IMR-90 (cell line): Measurements from ENCODE around the gene ROCK2. TPM values are rescaled to one million over a fixed set of nuclear protein-coding genes. Genes with fewer than 3 reads are reported as not detected.

Experiments used
- ATAC-seq: fragments of 200-7000 bp; cut with Tn5 transposase; 2 replicates; pipeline ENCODE4 v1.9.1; 2020; ENCODE audit warnings: low read depth, mild to moderate bottlenecking, moderate library complexity
- BruUV-seq: library from RNA; stranded (reverse); fragments of 400-500 nt; replicated peaks from 2 replicates; lab custom pipeline; 2021; lab: Mats Ljungman, UMichigan
- CTCF ChIA-PET: fragments of 300-600 bp; formaldehyde crosslinking; extraction: SDS; loops from one replicate; lab custom pipeline; 2021; ENCODE audit warnings: antibody characterized with exemption; lab: Yijun Ruan, JAX
- POLR2A ChIA-PET: fragments of 300-600 bp; sonication (Branson Sonifier 250); formaldehyde crosslinking; loops from one replicate; lab custom pipeline; 2022; ENCODE audit warnings: antibody characterized with exemption; ENCODE audit not compliant: unreplicated experiment; lab: Charles Lee
- DNase-seq: peaks from one replicate; pipeline ENCODE4 v3.0.0; 2013
- H2AFZ ChIP-seq: replicated peaks from 2 replicates; pipeline ENCODE3; 2013; ENCODE audit warnings: low read length, mild to moderate bottlenecking; ENCODE audit not compliant: poor library complexity
- H2AK5ac ChIP-seq: 2 replicates; pipeline ENCODE4 v1.6.1; 2013; ENCODE audit warnings: low read depth, low read length, inconsistent platforms
- H2AK9ac ChIP-seq: replicated peaks from 2 replicates; pipeline ENCODE3; 2013; ENCODE audit warnings: mild to moderate bottlenecking, low read depth, low read length, moderate library complexity; ENCODE audit not compliant: poor library complexity
- H2BK120ac ChIP-seq: 2 replicates; pipeline ENCODE4 v1.6.1; 2013; ENCODE audit warnings: low read depth, low read length, inconsistent platforms
- H2BK15ac ChIP-seq: 3 replicates; pipeline ENCODE4 v1.6.1; 2013; ENCODE audit warnings: low read depth, low read length, inconsistent platforms
- H2BK20ac ChIP-seq: 2 replicates; pipeline ENCODE4 v1.6.1; 2013; ENCODE audit warnings: low read depth, mild to moderate bottlenecking, inconsistent platforms, low read length, moderate library complexity
- H2BK5ac ChIP-seq: 2 replicates; pipeline ENCODE4 v1.6.1; 2013; ENCODE audit warnings: mild to moderate bottlenecking, low read depth, low read length, inconsistent platforms; ENCODE audit not compliant: poor library complexity, severe bottlenecking
- H3K14ac ChIP-seq: replicated peaks from 2 replicates; pipeline ENCODE4 v1.6.1; 2013; ENCODE audit warnings: low read depth, low read length, inconsistent platforms
- H3K18ac ChIP-seq: 2 replicates; pipeline ENCODE4 v1.6.1; 2013; ENCODE audit warnings: low read depth, low read length, control low read depth
- H3K23ac ChIP-seq: 2 replicates; pipeline ENCODE4 v1.6.1; 2013; ENCODE audit warnings: low read depth, low read length, inconsistent platforms
- H3K27ac ChIP-seq: 2 replicates; pipeline ENCODE4 v1.5.1; 2013; ENCODE audit warnings: mild to moderate bottlenecking, control low read depth, low read length; ENCODE audit not compliant: insufficient read depth
- H3K27me3 ChIP-seq: 2 replicates; pipeline ENCODE4 v1.6.1; 2013; ENCODE audit warnings: low read length; ENCODE audit not compliant: control insufficient read depth, insufficient read depth
- H3K36me3 ChIP-seq: 2 replicates; pipeline ENCODE4 v1.6.1; 2013; ENCODE audit warnings: low read length, mixed read lengths; ENCODE audit not compliant: control insufficient read depth, insufficient read depth
- H3K4ac ChIP-seq: 2 replicates; pipeline ENCODE4 v1.6.1; 2013; ENCODE audit warnings: low read depth, low read length, inconsistent platforms
- H3K4me1 ChIP-seq: 2 replicates; pipeline ENCODE4 v1.6.1; 2013; ENCODE audit warnings: low read length, mixed read lengths; ENCODE audit not compliant: control insufficient read depth, insufficient read depth
- H3K4me2 ChIP-seq: 2 replicates; pipeline ENCODE4 v1.6.1; 2013; ENCODE audit warnings: low read depth, mild to moderate bottlenecking, control low read depth, low read length, moderate library complexity
- H3K4me3 ChIP-seq: 2 replicates; pipeline ENCODE4 v1.5.1; 2013; ENCODE audit warnings: low read depth, mild to moderate bottlenecking, control low read depth, low read length, moderate library complexity; ENCODE audit not compliant: insufficient read depth
- H3K56ac ChIP-seq: 2 replicates; pipeline ENCODE4 v1.6.1; 2013; ENCODE audit warnings: low read length, inconsistent platforms; ENCODE audit not compliant: insufficient read depth; ENCODE audit errors: extremely low read depth
- H3K79me1 ChIP-seq, 2 experiments: 2 replicates each; pipeline ENCODE4 v1.6.1; 2013; ENCODE audit warnings: low read length in 2 of 2, inconsistent platforms in 1 of 2, low read depth in 1 of 2
- H3K9ac ChIP-seq: 2 replicates; pipeline ENCODE4 v1.6.1; 2013; ENCODE audit warnings: low read depth, low read length, control low read depth
- H3K9me1 ChIP-seq: 2 replicates; pipeline ENCODE4 v1.6.1; 2013; ENCODE audit warnings: low read length, inconsistent platforms; ENCODE audit not compliant: insufficient read depth
- H3K9me3 ChIP-seq: 2 replicates; pipeline ENCODE4 v1.6.1; 2013; ENCODE audit warnings: low read length; ENCODE audit not compliant: control insufficient read depth, insufficient read depth
- H4K20me1 ChIP-seq: 2 replicates; pipeline ENCODE4 v1.6.1; 2013; ENCODE audit warnings: low read length, inconsistent platforms; ENCODE audit not compliant: insufficient read depth
- H4K5ac ChIP-seq: 2 replicates; pipeline ENCODE4 v1.6.1; 2013; ENCODE audit warnings: mild to moderate bottlenecking, low read depth, low read length, control low read depth
- H4K8ac ChIP-seq, 2 experiments: 2 replicates each; pipeline ENCODE4 v1.6.1; 2013; ENCODE audit warnings: low read depth in 2 of 2, low read length in 2 of 2, control low read depth in 1 of 2, inconsistent platforms in 1 of 2
- H4K91ac ChIP-seq: 2 replicates; pipeline ENCODE4 v1.6.1; 2013; ENCODE audit warnings: low read depth, low read length, inconsistent platforms; ENCODE audit not compliant: insufficient read depth
- MAFK ChIP-seq: IDR thresholded peaks from 2 replicates; pipeline ENCODE4 v1.6.1; 2012; ENCODE audit warnings: low read depth, low read length, improper control_type of control experiment
- MAZ ChIP-seq: IDR thresholded peaks from 2 replicates; pipeline ENCODE4 v1.6.1; 2012; ENCODE audit warnings: low read depth, mild to moderate bottlenecking, low read length, improper control_type of control experiment, moderate library complexity, borderline replicate concordance
- MXI1 ChIP-seq: IDR thresholded peaks from 2 replicates; pipeline ENCODE4 v1.6.1; 2012; ENCODE audit warnings: low read depth, mild to moderate bottlenecking, low read length, moderate library complexity, borderline replicate concordance
- WGBS, 2 experiments: methylation state at CpG; one replicate each; pipeline versions ENCODE4 v1.1.5 to v1.1.7; 2013; ENCODE audit warnings: missing lambda C conversion rate in 2 of 2; ENCODE audit not compliant: insufficient read length in 1 of 2; ENCODE audit errors: extremely low coverage in 2 of 2; 5-methylcytosine and 5-hydroxymethylcytosine counted together
- dilution Hi-C: fragments of 300-500 bp; cut with HindIII; formaldehyde crosslinking; loops from one replicate; pipeline ENCODE4 v1.14.3; 2018; ENCODE audit warnings: low sequenced_read_pairs; ENCODE audit not compliant: unreplicated experiment
- in situ Hi-C: fragments of 300-500 bp; cut with MboI; formaldehyde crosslinking; loops from 3 replicates; pipeline ENCODE4 v1.14.3; 2019; ENCODE audit warnings: low sequenced_read_pairs, inconsistent platforms, mixed read lengths
- intact Hi-C: fragments of 100-400 bp; cut with micrococcal nuclease; formaldehyde crosslinking; loops from 2 replicates; pipeline ENCODE4 v1.10.0; 2022
- polyA plus RNA-seq, 3 experiments: library from polyadenylated mRNA; depleted of rRNA; stranded (reverse); fragments of >200 nt; gene quantifications; 2 replicates each; pipeline ENCODE4 v1.2.3, GENCODE V29; 2012; ENCODE audit warnings: low replicate concordance in 1 of 3
- total RNA-seq: library from RNA; depleted of rRNA; stranded (reverse); fragments of >200 nt; gene quantifications from 2 replicates; pipeline ENCODE4 v1.2.3, GENCODE V29; 2012
- TF ChIP-seq, protein P1 (sequence below): fragments of 150-350 bp; IDR thresholded peaks from 2 replicates; pipeline ENCODE4 v1.6.1; 2017; ENCODE audit warnings: mild to moderate bottlenecking, antibody characterized with exemption, low read length, low read depth

The ROCK2 gene
- total and polyA plus RNA-seq, 2 of the 4 experiments (the other 2 are of a cell fraction) = 9.0 to 28.3 TPM

- TF ChIP-seq, protein P1, sequence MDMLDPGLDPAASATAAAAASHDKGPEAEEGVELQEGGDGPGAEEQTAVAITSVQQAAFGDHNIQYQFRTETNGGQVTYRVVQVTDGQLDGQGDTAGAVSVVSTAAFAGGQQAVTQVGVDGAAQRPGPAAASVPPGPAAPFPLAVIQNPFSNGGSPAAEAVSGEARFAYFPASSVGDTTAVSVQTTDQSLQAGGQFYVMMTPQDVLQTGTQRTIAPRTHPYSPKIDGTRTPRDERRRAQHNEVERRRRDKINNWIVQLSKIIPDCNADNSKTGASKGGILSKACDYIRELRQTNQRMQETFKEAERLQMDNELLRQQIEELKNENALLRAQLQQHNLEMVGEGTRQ = no peak
Observed at GRCh38 chr2:11177871-11178690, 166.4 kb downstream of the ROCK2 start (continued).

DNA sequence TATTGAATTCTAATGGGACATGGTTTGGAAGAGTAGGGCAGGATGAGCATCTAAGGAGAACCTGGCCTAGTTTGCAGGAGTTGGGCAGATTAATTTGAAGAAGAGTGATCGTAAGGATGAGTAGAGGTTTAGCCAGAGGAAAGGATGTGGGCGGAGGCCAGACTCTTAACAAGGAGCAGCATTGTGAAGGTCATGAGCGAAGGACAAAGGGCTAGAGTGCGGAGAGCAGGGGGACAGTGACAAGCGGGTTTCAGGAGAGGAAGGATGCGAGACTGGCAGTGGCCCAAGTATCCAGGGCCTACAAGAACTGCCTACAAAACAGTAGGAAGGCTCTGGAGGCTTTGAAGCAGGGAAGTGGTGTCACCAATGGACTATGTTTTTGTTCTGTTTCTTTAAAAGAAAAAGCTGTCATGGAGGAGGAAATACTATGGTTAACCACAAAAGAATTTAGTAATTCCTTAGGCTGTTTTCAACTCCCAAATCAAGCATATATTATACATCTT lies 169.1 kb downstream of the ROCK2 start:
- BruUV-seq = no TSS peak
- peaks cover 3% of the 10 kb centered on the region for H3K36me3 ChIP-seq
- ChIA-PET POLR2A (no interaction called here), CTCF (no interaction called here)
- no peak overlapping the region for H4K5ac ChIP-seq
- H2BK120ac ChIP-seq = 0 out of 2 replicates have a peak overlapping the region, but pooled peaks have one; percentile 29
- dilution Hi-C loops = no loop called here
- peaks cover 3% of the 10 kb centered on the region; the same call in 1 of the 2 replicates for H4K20me1 ChIP-seq
- no peaks in the 10 kb centered on the region for H3K27me3 ChIP-seq
- H3K9me3 ChIP-seq = no peaks in the 10 kb centered on the region
- peak overlapping the region; percentile 6; the same call in 1 of the 2 replicates for H2BK20ac ChIP-seq
- peak overlapping the region; percentile 7; the same call in 1 of the 2 replicates for H3K27ac ChIP-seq
- H3K4ac ChIP-seq = peak overlapping the region; percentile 62; the same call in 1 of the 2 replicates
- H3K4me1 ChIP-seq = peaks cover 8% of the 10 kb centered on the region
- no peak overlapping the region for H2AFZ ChIP-seq
- 0 out of 2 replicates have a peak overlapping the region, but pooled peaks have one; percentile 7 for H3K23ac ChIP-seq
- peak overlapping the region; percentile 17; the same call in 1 of the 3 replicates for H2BK15ac ChIP-seq
- H4K91ac ChIP-seq = no peak overlapping the region; the same call in 1 of the 2 replicates
- no peak overlapping the region; the same call in 1 of the 2 replicates for H3K4me2 ChIP-seq
- H2BK5ac ChIP-seq = peak overlapping the region; percentile 30
- WGBS, 2 experiments = 83% methylated on average over 2 of the region's 6 CpGs; no CpG with 5 or more reads in 1 of the 2 experiments
- H2AK9ac ChIP-seq = no peak overlapping the region
- H3K4me3 ChIP-seq = no peak overlapping the region
- intact Hi-C loops = no loop called here
- DNase-seq = peak; percentile 65
- TF ChIP-seq MAZ (no peak), MXI1 (no peak), MAFK (no peak)
- H3K14ac ChIP-seq = peak overlapping the region; percentile 44; the same call in 1 of the 2 replicates
- in situ Hi-C loops = no loop called here
- H3K9me1 ChIP-seq = peaks cover 3% of the 10 kb centered on the region; the same call in 1 of the 2 replicates
- H3K9ac ChIP-seq = no peak overlapping the region
- ATAC-seq = peak; percentile 76; the same call in 1 of the 2 replicates
- no peak overlapping the region for H3K56ac ChIP-seq
- H3K18ac ChIP-seq = no peak overlapping the region; the same call in 1 of the 2 replicates
- H4K8ac ChIP-seq = peak overlapping the region in 1 of 2 experiments; percentile 57; a peak in 1 of 4 replicates
- H3K79me1 ChIP-seq = peaks cover 0 to 7% of the 10 kb centered on the region in 2 experiments; a peak in 2 of 4 replicates
- peak overlapping the region; percentile 65; the same call in 1 of the 2 replicates for H2AK5ac ChIP-seq
